ENCODE results near the gene TRPV4. TPM values are rescaled to one million over a fixed set of nuclear protein-coding genes. Genes with fewer than 3 reads are reported as not detected.

Gene TRPV4
- total and polyA plus RNA-seq, 2 experiments from 2014 or later = 0.66 to 1.1 TPM

- Histone ChIP-seq H3K36me3 (ENCODE audit: insufficient read depth) (no peaks in the 10 kb centered on the region), H3K4me1 (ENCODE audit: insufficient read depth) (peaks cover 7% of the 10 kb centered on the region; the same call in 1 of the 2 replicates), H3F3A (replicated peaks; ENCODE audit: low read depth) (no peaks in the 10 kb centered on the region), H3K27me3 (ENCODE audit: insufficient read depth) (no peaks in the 10 kb centered on the region), H3K9me2 (ENCODE audit: insufficient read depth) (no peaks in the 10 kb centered on the region), H3K4me3 (no peak overlapping the region), H3K79me2 (replicated peaks; ENCODE audit: insufficient read depth) (no peaks in the 10 kb centered on the region), H2AFZ (no peak overlapping the region), H4K20me1 (replicated peaks; ENCODE audit: insufficient read depth) (no peaks in the 10 kb centered on the region), H3K27ac (ENCODE audit: low read depth) (no peak overlapping the region), H3K4me2 (no peak overlapping the region)
- DNase-seq (ENCODE audit: low spot score) (no peak), ATAC-seq (no peak)
- Mint-ChIP-seq H3K4me3 (no peak overlapping the region), H3K27ac (no peak overlapping the region), H3K4me1 (peaks cover 20% of the 10 kb centered on the region), H3K9me3 (peaks cover 12% of the 10 kb centered on the region; the same call in 2 of the 3 replicates), H3K27me3 (ENCODE audit: insufficient read depth, low read depth, poor library complexity) (peaks cover 13% of the 10 kb centered on the region), H3K36me3 (ENCODE audit: low read depth) (no peaks in the 10 kb centered on the region; the same call in 2 of the 3 replicates)
- TF ChIP-seq ZNF331 (CRISPR knock-in tag; IDR thresholded peaks at IDR 0.05; ENCODE audit: low read depth) (no peak), ZNF462 (CRISPR knock-in tag; IDR thresholded peaks at IDR 0.05) (no peak)
Measured at GRCh38 chr12:109756457-109756856, 76.7 kb downstream of the TRPV4 start.

- Mint-ChIP-seq H3K4me1 (peaks cover 10% of the 10 kb centered on the region), H3K27me3 (ENCODE audit: insufficient read depth, low read depth, poor library complexity) (peaks cover 3% of the 10 kb centered on the region), H3K27ac (no peak overlapping the region), H3K36me3 (ENCODE audit: low read depth) (no peaks in the 10 kb centered on the region; the same call in 2 of the 3 replicates), H3K9me3 (peaks cover 12% of the 10 kb centered on the region; the same call in 2 of the 3 replicates), H3K4me3 (no peak overlapping the region)
- Histone ChIP-seq H2AFZ (no peak overlapping the region), H3K4me3 (no peak overlapping the region), H3K27ac (ENCODE audit: low read depth) (no peak overlapping the region), H3K27me3 (ENCODE audit: insufficient read depth) (no peaks in the 10 kb centered on the region), H3K9me2 (ENCODE audit: insufficient read depth) (no peaks in the 10 kb centered on the region), H3K79me2 (replicated peaks; ENCODE audit: insufficient read depth) (no peaks in the 10 kb centered on the region), H3K4me2 (no peak overlapping the region), H3K36me3 (ENCODE audit: insufficient read depth) (no peaks in the 10 kb centered on the region), H3K4me1 (ENCODE audit: insufficient read depth) (0 out of 2 replicates have a peak, but pooled peaks cover 1% of the 10 kb centered on the region), H4K20me1 (replicated peaks; ENCODE audit: insufficient read depth) (no peaks in the 10 kb centered on the region), H3F3A (replicated peaks; ENCODE audit: low read depth) (no peaks in the 10 kb centered on the region)
- TF ChIP-seq ZNF331 (CRISPR knock-in tag; IDR thresholded peaks at IDR 0.05; ENCODE audit: low read depth) = no peak
- no peak for TF ChIP-seq POLR2AphosphoS5 (IDR thresholded peaks at IDR 0.05; ENCODE audit: low read depth)
- TF ChIP-seq ETS1 (IDR thresholded peaks at IDR 0.05) = no peak
- no peak for TF ChIP-seq NANOG (IDR thresholded peaks at IDR 0.05; ENCODE audit: borderline replicate concordance)
- no peak for TF ChIP-seq CREB1 (CRISPR knock-in tag; IDR thresholded peaks at IDR 0.05; ENCODE audit: low read depth)
- TF ChIP-seq CTCF (conservative IDR thresholded peaks at IDR 0.05; ENCODE audit: low read depth in 2 of 2) = no peak
- no peak for TF ChIP-seq REST (IDR thresholded peaks at IDR 0.05; ENCODE audit: unreplicated experiment)
- TF ChIP-seq ZNF114 (CRISPR knock-in tag; IDR thresholded peaks at IDR 0.05) = no peak
- DNase-seq (ENCODE audit: low spot score) (no peak), ATAC-seq (no peak)
Measured at GRCh38 chr12:109753959-109754358, 79.2 kb downstream of the TRPV4 start.

Measured in GM23338 (cell line).